ENCODE data around the gene B9D2.
A peak's percentile ranks its signal among the peaks of the same experiment; 100 is the strongest.
"Not testable (repeated sequence)": the region's sequence is repeated elsewhere in the genome, so short reads cannot be mapped to it uniquely, and the experiment has no call there.

B9D2 gene

DNA sequence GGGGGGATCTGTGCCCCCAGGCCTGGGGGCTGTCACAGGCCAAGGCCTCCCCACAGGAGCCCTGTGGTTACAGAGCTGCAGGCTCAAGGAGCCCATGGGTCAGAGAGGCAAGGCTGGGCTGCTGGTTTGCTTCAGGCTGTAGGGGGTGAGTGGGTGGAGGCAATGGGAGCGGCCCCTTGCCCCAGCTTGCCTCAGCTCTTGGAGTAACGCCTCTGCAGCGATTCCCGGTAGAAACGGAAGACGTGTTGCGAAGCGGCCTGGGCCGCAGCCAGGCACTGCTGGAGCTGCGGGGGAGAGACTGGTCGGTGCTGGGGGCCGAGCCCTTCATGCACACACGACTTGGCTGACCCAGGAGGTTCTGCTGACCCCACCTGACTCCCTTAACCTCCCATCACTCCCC, 22.5 kb upstream of the B9D2 start:
- no peak for DNase-seq

GRCh38 chr19:41384351-41384750, 20.4 kb upstream of the B9D2 start:
- DNase-seq: no peak

GRCh38 chr19:41381536-41381935, 17.6 kb upstream of the B9D2 start:
- DNase-seq: not testable (repeated sequence)

DNA sequence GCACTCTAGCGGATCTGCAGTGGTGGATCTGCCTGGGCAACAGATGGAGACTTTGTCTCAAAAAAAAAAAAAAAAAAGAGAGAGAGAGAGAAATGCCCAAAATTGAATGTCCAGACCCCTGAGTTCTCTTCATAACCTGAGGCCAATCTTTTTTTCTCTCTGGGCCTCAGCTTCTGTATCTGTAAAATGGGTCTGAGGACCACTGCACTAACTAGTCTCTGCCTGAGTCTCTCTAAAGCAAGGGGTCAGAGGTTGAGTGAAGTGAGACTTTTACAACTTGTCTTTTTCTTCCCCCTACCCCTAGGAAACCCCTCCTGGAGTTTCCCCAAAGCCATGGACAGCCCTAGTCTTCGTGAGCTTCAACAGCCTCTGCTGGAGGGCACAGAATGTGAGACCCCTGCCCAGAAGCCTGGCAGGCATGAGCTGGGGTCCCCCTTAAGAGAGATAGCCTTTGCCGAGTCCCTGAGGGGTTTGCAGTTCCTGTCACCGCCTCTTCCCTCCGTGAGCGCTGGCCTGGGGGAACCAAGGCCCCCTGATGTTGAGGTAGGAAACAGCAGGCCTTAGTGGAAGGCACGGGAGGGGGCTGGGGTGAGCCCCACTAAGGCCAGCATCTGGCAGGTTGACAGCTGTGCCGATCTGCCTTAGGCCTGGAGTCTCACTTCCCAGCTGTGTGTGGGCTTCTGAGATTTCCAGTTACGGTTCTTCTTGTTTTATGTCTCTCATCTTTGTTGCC, 14.2 kb upstream of the B9D2 start:
- no peak for DNase-seq

DNA sequence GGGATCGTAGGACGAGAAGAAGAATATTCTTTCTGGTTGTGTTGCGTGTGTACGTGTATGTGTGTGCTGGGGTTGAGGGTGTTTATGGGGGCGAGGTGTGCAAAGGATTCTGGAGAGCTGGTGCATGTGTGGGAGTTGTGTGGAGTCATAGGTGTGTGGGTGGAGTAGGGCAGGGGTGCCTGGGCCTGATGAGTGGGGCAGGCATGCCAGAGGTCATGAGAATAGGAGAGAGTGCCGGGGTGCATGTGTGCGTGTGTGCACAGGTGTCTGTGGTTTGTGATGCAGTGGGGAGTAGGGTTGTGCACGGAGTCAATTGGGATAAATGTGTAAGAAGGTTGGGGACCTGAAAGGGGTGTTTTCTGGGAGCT, 13.0 kb upstream of the B9D2 start:
- no peak for DNase-seq

DNA sequence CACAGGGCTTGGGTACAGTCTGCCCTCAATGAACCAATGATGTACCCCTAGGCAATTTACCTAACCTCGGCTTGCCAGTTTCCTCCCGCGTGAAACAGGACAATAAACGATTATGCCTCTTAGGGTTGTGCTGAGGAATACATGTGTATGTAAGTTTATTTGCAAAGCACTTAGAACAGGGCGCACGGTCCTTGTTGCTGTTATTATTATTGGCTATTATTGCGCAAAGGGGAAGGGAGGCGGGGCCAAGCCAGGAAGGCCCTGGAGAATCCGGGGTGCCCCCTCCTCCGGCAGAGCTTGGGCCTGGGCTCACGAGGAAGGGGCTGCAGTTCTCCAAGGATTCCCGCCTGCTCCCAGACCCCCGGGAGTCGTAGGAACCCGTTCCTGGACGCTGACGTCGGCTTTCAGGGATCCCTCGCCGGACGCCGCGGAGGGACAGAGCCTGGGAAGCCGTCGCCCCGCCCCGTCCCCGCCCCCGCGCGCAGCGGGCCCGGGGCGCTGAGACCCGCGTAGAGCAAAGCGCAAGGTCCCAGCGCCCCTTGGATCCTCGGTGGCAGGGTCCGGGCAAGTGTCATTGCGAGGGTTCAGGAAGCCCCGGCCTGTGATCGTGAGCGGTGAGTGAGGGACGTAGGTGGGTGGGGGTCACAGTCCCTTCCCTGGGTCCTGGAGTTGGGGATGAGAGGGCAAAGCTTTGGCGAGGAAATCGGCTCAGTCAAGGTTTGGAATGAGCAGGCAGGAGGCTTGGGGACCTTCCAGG, 12.5 kb upstream of the B9D2 start, which contains the start of gene TMEM91:
Gene TMEM91 (plus strand): TSS at position 293 of the 757 bp plus-strand sequence. CDS start 1,777 bp downstream, outside the sequence.
- DNase-seq: no peak

DNA sequence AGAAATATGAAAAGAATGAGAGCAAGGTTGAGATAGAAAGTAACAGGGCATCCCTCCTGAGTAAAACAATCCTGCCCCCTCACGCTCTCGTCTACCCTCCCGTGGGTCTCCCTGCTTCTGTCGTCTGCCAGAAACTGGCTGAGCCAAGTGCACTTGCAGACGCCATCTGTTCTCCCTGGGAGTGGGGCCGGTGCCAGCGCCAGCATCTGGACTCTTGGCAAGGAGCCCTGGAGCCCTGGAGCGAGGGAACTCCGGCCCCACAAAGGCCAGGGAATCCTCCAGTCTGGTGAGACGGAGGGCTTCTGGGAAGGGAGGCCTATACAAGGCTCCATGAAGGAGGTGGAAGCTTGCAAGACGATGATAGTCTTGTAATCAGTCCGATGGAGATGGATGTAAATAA, 10.0 kb upstream of the B9D2 start:
- DNase-seq: peak; percentile 92

GRCh38 chr19:41372501-41372900, 8.6 kb upstream of the B9D2 start:
- no peak for DNase-seq

DNA sequence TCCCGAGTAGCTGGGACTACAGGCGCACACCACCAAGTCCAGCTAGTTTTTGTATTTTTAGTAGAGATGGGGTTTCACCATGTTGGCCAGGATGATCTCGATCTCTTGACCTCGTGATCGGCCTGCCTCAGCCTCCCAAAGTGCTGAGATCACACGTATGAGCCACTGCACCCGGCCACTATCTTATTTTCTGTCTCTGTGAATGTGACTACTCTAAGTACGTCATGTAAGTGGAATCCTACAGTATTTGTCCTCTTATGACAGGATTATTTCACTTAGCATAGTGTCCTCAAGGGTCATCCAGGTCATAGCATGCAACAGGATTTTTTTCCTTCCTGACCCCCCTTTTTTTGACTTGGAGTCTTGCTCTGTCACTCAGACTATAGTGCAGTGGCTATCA, 7.6 kb upstream of the B9D2 start:
- no peak for DNase-seq

GRCh38 chr19:41371119-41371518, 7.2 kb upstream of the B9D2 start:
- DNase-seq: not testable (repeated sequence)

DNA sequence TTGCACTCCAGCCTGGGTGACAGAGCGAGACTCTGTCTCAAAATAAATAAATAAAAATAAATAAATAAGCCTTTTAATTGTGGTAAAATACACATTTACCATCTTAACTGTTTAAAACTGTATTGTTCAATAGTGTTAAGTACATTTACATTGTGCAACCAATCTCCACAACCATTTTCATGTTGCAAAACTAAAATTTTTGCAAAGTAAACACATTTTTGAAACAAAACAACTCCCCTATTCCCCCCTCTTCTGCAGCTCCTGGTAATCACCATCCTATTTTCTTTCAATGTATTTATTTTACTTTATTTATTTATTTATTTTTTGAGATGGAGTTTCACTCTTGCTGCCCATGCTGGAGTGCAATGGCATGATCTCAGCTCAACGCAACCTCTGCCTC, 5.8 kb upstream of the B9D2 start:
- no peak for DNase-seq

DNA sequence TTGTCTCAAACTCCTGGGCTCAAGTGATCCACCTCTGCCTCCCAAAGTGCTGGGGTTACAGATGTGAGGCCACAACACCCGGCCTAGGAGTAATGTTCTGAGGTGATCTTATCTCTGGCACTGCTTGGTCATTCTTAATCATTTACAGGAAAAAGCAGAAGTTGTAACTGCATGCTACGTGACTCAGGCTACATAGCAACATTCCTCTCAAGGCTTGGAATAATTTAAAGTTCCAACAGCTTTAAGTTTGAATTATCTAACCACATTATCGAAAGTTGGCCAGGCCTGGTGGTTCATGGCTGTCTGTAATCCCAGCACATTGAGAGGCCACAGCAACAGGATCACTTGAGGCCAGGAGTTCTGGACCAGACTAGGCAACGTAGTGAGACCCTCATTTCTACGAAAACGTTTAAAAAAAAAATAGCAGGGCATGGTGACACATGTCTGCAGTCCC, 3.9 kb upstream of the B9D2 start:
- peak; percentile 90 for DNase-seq

DNA sequence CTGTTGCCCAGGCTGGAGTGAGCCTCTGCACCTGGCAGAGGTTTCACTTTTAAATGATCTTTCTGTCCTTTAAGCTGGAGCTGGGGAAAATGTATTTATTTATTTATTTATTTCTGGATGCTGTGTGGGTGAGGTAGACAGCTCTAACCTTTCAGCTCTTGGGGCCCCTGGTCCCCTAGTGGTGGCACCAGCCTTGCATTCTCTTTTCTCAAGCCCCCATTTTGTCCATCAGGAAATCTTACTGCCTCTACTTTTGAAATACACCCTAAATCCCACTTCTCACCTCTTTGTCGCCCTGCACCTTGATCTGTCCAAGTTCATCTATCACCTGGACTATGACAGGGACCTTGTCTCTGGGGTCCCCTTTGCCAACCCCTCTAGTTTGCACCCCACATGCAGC, 2.1 kb upstream of the B9D2 start:
- DNase-seq: no peak

DNA sequence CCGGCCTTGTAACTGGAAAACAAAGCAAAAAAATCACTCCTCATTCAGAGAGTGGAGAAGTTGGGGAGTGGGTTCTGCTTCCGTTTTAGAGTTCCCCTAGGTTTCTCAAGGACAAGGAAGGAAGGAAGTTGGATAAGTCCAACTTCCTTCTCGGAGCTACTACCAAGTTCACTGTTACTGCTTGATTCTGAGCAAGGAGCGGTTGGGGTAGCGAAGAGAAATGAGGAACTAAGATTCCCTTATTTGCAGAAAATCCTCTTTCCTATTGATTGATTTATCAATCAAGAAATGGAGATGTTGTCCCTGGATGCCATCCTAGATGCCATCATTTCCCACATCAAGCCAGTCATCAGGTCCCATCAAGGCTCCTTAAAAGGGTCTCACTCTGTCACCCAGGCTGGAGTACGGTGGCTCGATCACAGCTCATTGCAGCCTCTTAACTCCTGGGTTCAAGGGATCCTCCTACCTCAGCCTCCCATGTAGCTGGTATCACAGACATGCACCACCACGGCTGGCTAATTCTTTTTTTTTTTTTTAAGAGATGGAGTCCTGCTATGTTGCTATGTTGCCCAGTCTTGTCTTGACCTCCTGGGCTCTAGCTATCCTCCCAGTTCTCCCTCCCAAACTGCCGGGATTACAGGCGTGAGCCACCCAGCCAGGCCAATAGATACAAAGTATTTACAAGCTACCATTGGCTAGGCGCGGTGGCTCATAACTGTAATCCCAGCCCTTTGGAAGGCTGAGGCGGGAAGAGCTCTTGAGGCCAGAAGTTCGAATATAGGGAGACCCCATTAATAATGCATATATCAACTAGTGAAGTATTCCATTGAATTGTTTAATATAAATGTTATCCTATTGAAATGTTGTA, 809 bp upstream of the B9D2 start:
- DNase-seq: no peak

- DNase-seq: no peak
These were observed 587 bp downstream of the B9D2 start for GRCh38 chr19:41363371-41363752.

GRCh38 chr19:41362143-41362847, 1.7 kb downstream of the B9D2 start:
- no peak for DNase-seq

DNA sequence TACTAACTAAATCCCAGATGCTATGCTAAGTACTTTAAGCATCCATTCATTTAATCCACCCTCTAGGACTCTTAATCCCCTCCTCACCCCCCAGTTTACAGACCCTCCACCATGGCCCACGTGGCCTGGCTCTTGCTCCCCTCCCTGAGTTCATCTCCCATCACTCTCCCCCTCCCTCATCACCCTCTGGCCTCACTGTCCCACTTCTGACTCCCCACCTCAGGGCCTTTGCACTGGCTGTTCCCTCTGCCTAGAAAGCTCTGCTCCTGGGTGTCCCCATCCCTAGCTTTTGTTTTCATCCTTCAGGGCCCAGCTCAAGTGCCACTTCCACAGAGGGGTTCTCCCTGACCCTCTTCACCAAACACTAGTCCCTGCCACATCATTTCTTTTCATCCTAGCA, 4.2 kb downstream of the B9D2 start:
- DNase-seq: no peak

GRCh38 chr19:41357746-41358145, 6.2 kb downstream of the B9D2 start:
- DNase-seq: no peak

DNA sequence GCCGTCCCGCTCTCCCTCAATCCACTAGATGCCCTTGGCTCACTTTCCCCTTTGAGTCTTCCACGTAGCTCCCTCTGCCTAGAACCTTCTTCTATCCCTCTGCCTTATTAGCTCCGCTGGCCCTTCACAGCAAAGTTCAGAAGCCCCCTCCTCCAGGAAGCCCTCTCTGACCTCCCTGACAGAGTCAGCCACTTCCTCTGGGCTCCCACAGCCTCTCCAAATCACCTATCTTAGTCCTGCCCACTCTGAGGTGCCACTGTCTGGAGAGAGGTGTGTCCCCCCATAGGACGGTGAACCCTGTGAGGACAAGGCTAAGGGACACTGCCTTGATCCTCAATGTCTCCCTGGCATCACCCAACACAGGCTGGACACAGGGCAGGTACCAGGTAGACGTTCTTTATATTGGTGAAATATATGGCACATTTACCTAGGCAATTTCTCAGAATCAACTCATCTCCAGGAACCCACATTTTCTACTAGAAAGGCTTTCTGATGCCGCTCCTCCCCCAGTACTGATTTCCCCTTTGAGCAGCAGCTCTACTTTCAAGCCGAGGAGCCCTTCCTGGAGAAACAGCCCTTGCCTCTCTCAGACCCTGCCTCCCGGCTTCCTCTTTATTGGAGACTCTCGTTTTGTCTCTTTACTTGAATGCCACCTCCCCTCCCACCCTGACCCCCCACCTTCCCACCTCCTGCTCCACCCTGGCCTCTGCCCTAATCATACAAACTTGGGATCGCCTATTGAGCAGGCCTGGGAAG, 6.8 kb downstream of the B9D2 start:
- no peak for DNase-seq

DNA sequence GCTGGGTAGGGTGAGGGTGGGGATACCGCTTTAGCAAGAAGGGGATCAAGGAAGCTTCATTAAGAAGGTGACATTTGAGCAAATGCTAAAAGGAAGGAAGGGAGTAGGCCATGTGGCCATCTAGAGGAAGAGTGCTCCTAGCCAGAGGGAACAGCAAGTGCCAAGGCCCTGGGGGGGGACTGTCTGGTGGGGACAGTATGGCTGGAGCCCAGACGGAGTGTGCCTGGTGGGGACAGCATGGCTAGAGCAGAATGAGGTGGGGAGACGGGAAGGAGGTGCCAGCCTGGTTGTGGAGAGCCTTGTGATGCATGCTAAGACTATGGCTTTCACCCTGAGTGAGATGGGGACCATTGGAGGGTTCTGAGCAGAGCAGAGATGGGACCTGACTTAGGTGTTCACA, 8.1 kb downstream of the B9D2 start:
- DNase-seq: no peak

GRCh38 chr19:41355035-41355434, 8.9 kb downstream of the B9D2 start:
- DNase-seq: no peak

GRCh38 chr19:41354343-41354953, 9.5 kb downstream of the B9D2 start:
- DNase-seq: no peak

Measured in EL (cell line).